A549 treated with CORT108297 at 1 μM for 4 hours (cell line): ENCODE results near the gene IER3IP1. TPM values are rescaled to one million over a fixed set of nuclear protein-coding genes. Genes with fewer than 3 reads are reported as not detected.

Source experiments
- total RNA-seq: library from RNA; stranded (reverse); fragments of 200-300 nt; extraction: Qiagen RNA extraction; gene quantifications from 5 replicates; pipeline ENCODE4 v1.2.3, GENCODE V29; 2022

Gene IER3IP1, protein sequence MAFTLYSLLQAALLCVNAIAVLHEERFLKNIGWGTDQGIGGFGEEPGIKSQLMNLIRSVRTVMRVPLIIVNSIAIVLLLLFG
- total RNA-seq = 17.5 to 33.1 TPM (median 18.6 TPM) in 5 replicates

DNA sequence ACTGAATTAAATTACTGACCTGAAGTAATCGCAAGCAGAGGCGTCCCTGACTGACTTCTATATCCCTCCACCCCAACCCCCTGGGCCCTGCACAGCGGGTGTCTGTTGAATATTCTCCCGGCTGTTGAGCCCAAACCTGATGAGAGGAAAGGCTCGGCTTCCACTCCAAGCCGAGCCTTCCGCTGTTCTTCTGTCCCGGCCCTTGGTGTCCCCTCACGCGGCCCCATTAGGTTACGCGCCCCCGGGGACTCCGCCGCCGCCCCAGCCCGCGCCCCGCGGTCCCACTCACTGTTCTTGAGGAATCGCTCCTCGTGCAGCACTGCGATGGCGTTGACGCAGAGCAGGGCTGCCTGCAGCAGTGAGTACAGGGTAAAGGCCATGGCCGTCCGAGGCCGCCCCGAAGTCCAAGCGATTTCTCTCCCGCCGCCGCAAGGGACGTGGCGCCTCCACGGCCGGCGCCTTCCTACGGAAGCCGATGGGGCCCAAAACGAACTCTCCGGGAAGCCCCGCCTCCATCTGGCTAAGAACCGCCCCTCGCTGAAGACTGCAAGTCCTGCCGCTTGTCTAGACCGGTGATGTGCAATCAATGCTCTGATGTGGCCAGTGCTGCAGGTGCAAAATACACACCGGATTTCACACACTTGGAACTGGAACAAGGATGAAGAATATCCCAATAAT, at the start of gene IER3IP1:
Gene IER3IP1 (minus strand): TSS at position 467 of the 678 bp plus-strand sequence. CDS start 87 bp downstream, at position 380.

DNA sequence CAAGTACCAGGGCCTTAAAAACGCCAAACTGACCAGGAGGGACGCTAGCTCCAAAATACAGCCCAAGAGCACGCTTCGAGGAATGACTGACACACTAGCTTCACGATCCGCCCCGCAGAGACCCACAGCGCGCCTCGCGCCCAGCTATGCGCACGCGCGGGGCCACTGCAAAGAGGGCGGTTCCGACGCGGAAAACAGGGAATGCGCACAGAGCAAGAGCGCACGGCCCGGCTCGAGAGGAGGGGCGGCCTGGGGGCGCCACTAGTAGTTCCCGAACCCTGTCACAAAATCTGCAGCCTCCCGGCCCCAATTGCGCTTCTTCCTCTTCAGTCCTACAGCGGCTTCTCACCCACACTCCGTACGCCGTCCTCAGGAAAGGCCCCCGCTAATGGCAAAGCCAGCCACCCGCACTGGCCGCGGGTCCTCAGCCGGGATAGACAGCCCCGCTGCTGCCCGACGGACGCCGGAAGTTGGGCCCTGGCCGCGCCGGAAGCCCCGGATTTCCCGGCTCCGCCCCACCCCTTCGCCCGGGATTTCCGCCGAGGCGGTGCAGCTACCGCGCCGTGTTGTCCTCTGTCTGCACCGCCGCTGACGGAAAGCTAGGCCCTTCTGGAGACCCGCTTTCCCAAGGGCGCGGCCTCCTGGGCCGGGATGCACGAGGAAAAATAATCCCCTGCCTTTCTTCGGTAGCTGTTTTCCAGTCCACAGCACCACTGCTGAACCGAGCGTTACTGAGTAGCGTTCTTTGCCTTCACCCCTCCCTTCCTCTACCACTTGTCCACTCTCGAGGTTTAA, 25.9 kb downstream of the IER3IP1 start, which contains the start of gene HDHD2:
Gene HDHD2 (minus strand): TSS at position 472 of the 795 bp plus-strand sequence. CDS start 14,061 bp downstream, outside the sequence.

Other genes starting within 250 kb of the IER3IP1 start
- not detected in 5 replicates for gene ELOA2, start 140.7 kb downstream of the IER3IP1 start, total RNA-seq
- 8.0 to 10.8 TPM (median 9.4 TPM) in 5 replicates for gene HDHD2, start 25.9 kb downstream of the IER3IP1 start, total RNA-seq
- gene SKOR2, start 75.3 kb upstream of the IER3IP1 start, total RNA-seq = not detected in 5 replicates